ENCODE measurements around the gene ATRN.

ATRN gene

DNA sequence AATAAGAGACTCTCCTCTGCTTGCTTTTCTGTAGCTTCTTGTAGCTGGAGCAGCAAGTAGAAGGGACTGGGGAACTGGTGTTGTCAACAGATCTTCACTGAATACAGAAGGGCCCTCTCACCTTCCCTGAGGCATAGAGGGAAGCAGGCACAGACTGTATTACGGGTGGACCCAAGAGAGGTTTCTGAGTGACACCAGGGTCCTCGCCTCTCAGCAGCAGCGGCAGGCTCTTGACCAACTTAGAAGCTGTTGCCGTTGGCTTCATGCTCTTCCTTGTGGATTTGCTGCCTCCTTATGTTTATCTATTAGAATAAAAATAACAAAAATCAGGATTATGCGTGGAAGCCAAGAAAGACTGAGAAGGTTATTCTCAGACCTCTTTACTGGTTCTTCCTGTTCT is 160.7 kb downstream of the ATRN start:
- no peak for DNase-seq

DNA sequence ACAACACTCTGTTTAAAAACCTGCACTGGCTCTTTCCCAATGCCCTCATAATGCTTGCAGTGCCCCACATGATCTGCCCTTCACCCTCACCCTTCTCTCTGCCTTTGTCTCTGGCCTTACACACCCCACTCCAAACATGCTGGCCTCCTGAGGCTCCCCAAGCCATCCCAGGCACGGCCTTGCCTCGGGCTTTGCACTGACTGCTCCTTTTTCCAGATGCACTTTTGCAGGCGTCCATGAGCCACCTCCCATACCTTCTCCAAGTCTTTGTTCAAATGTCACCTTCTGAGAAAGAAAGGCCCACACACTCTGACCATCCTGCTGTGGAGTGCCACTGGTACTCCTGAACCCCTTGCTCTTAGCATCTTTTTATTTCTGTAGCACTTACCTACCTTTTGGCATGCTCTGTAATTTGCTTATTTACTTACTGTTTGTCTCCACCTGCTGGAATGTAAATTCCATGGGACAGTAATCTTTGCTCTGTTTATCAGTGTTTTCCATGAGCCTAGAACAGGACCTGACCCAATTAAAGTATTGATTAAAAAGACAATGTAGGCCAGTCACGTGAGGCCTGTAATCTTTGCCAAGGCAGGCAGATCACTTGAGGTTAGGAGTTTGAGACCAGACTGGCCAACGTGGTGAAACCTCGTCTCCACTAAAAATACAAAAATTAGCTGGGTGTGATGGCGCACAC is 161.6 kb downstream of the ATRN start:
- DNase-seq, result no peak

DNA sequence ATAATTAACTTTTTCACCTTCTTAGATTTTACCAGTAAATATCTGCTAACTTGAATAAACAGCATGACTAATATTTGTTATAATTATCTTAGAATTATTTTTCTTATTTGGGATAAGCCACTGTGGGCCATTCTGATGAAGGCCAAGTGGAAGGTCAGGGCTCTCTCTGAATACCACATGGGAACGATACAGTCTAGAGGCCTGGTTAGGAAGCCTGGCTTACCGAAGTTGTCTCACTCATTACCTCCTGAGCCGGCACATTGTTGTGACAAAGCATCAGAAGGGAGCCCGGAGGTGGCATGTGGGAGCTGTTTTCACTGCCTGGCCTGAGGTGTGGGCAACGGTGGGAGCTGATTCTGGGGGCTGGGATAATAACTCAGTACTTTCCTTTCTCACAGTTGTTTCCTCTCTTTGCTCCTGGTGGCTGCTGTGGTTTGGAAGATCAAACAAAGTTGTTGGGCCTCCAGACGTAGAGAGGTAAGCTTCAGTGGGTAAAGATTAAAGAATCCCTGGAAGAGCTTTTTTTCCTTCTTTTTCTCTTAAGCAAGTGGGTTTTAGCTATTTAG is 163.2 kb downstream of the ATRN start:
- no peak for DNase-seq

DNA sequence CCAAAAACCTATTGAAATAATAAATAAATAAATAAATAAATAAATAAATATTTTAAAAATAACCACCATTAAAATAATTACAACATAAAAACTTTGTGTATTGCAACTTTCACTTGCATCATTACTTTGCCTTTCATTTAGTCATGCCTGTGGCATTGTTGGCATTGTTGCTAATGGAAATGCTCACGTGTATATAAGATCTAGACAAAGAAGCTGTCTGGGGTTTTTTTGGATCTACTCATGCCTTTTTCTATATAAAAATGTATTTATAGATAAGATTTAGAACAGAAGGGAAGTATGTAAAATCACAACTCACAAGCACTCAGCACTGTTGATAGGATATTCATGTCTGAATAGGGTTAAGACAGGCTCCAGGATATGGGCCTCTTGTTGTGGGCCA is 164.5 kb downstream of the ATRN start:
- no peak for DNase-seq

DNA sequence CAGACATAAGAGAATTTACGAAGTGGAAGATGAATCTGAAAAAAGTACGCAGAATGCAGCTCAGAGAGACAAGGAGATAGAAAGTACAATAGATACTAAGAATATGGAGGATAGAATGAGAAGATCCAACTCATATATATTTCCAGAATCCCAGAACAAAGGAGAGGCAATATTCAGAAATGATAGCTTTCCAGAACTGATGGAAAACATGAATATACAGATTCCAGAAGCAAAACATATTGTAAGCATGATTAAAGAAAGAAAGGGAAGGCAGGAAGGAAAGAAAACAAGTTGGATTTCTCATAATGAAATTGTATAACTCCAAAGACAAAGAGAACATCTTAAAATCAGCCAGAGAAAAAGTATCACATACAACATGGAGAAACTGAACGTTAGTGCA is 169.4 kb downstream of the ATRN start:
- DNase-seq, result no peak

DNA sequence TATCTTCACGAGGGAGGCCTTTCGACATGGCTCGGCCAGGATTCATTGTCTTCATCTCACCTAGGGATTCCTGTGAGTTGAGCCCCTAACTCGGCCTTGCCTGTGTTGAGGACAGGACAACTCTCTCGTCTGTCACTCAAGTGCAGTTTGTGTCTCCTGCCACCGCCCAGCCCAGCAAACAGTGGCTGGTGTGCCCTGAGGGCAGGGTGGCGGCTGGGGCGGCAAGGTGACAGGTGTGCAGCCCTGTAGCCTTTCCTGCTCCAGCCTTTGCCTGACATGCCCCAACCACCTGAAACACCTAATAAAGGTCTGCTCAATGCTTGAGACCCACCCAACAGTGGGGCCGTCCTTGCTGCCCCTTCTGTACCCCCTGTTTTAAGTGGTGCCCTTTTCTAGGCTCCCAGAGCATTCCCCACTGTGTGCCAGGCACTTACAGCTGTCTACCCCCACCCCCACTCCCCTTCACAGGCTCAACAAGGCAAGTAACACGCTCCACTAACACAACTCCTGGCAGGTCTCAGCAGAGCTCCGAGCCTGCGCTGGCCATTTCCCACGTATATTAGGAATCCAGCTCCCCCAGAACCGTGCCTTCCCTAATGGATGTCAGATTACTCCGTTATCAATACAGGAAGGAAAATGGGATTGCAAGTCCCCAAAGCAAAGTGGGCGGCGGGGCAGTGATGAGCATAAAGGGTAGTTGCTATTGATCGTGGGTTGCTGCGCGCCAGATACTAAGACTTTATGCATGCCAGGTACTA is 174.7 kb downstream of the ATRN start:
- no peak for DNase-seq

DNA sequence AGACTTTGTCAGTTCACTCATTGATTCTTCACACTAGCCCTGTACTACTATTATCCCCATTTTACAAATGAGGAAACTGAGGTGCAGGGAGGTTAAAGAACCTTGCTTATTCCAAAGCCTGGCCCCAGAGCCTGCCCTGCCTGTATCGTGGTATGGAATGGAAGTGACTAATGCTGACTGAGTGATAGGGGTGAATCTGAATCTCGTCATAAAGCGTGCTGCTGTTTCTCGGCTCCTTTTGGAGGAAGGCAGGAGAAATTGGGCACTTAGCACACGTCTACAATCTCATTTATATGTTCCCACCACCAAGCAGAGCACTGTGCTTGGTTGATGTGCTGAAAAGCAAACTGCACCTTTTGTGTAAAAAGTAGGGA is 175.2 kb downstream of the ATRN start:
- no peak for DNase-seq

DNA sequence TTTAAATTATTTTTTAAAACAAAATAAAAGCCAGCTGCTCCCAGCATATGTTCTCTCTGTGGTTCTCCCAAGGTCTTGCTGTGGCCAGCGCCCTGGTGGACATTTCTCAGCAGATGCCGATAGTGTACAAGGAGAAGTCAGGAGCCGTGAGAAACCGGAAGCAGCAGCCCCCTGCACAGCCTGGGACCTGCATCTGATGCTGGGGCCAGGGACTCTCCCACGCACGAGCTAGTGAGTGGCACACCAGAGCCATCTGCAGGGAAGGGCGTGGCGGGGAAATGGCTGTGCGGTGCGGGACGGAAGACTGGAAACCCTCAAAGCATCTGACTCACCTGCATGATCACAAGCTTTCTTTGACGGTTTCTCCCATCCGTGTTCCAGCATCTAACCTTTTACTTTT is 175.8 kb downstream of the ATRN start:
- no peak for DNase-seq

DNA sequence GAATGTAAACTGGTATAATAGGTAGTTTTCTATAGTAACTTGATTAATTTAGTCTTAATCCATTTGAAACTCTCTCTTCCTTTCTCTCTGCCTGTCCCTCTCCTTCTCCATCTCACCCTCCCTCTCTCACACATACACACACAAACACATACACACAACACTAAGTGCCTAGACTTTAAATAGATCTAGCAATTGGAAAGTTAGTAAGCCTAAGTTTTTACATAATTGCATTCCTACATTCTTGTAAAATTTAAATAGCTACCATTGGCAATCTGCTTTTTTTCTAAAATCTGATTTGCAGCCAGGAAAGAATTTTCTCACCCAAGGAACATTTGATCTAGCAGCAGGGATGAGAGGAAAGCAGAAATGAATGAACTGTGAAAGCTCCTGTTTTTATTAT is 176.7 kb downstream of the ATRN start:
- DNase-seq, result no peak

DNA sequence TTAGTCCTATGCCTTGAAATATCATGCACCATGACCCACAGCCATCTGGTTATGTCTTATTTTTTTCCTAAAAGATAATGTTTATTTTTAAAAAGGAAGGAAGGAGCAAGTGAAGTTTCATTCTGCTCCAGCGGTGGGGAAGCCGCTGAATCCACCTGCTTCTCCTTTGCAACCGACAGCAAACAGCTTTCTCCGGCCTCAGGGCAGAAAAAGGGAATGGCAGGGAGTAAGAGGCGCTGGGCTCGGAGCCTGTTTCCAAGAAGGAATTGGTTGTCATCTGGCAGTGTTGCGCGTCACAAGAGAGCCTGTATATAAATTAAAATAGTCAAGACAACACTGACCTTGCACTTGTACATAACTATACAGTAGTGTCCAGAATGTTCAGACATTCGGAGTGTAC is 178.1 kb downstream of the ATRN start:
- no peak for DNase-seq

DNA sequence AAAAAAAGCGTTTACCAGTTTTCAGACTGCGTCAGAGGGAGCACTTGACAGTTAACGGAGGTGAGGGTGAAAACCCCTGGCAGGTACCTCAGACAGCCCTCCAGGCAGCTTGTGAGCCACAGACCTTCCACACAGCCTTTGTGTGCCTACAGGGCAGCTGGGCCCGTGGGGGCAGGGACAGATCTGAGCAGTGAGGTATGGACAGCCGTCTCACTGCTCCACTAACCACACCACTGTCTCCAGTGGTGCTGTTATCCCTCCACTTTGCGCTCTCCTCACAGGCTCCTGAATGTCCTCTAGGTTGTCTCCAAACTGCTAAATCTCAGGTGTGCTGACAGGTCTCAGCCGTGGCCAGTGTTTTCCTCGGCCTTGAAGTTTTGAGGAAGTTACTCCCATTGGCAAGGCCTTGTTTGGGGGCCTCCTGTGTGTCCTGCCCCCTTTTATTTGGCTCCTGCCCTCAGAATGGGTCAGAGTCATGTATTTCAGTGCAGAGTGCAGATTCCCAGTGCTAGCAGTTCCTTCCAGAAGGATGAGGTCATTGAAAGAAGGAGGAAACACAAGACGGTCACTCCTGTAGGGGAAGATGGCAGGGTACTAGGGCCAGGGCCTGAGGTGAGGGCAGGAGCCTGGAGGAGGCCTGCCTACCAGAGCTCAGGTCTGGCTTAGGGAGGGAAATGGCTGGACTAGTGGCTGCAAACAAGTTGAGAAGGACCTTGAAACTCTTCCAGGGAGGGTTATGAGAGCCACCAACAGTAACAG is 180.6 kb downstream of the ATRN start:
- DNase-seq, result no peak

DNA sequence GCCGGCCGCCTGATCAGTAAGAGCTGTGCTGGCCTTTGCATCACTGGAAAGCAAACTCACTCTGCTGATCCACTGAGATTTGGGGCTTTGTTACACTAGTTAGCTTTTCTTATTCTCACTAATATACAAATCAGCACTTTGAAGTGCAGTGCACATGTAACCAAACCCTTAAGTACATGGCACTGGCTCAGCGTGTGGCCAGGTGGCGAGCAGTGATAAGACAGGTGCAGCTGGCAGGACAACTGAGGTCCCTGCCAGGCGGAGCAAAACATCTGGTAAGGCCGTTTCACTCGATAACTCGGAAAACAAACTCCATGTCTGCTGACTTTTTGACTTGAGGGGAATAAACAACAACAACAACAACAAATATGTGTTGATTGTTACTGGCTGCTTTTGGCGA is 181.4 kb downstream of the ATRN start:
- DNase-seq, result no peak

DNA sequence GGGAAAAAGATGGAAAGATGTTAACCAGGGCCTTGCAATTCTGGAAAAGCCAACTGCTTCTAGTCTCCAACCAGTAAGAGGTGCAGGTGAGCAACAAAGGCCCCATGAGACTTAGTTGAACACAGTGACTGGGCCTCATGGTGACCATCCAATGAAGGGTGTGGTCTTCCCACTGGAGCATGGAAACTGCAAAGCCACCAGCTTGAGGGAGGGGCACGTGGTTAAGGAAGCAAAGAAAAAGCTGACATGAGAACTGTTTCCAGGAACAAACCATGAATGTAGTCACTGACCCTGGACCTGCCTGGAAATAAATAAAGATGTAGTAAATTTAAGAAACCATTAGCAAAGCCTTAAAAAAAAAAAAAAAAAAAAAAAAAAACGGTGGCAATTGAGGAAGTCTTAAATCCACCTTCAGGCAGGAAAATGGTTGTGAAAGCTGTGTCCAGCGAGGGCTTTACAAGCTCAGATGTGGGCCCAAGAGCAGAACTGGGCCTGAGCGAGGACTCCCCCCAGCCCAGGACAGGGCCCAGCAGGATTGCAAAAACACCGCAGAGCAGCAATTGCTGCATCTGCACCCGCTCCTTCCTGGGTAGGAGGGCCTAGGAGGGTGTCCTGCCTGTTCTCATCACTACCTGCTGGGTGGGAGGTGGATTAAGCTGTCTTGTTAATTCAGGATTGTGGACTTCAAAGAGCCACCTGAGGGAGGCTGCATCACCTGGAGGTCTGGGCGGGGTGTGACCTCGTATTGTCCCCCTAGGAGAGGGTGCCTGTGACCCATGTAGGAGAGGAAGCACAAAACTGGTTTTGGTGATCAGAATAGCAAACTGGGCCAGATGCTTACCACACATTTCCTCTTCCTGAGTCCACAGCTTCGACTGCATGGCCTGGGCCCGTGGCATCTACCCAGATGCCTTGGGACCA is 182.1 kb downstream of the ATRN start:
- DNase-seq, result no peak

DNA sequence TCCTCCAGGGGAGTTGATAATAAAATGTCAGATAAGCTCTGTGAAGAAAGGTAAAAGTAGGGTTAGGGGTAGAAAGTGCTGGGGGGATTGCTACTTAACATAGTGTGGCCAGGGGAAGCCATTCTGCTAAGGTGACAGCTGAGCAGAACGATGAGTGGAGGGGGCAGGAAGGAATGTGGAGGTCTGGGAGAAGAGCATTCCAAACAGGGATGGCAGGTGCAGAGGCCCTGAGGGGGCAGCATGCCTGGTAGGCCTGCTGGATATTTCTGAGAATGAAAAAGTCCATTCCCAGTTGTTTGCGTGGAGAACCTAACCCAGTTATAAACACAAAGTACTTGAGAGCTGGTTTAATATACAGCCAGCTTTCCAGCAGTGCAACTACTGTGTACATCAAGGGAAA is 183.1 kb downstream of the ATRN start:
- DNase-seq, result no peak

DNA sequence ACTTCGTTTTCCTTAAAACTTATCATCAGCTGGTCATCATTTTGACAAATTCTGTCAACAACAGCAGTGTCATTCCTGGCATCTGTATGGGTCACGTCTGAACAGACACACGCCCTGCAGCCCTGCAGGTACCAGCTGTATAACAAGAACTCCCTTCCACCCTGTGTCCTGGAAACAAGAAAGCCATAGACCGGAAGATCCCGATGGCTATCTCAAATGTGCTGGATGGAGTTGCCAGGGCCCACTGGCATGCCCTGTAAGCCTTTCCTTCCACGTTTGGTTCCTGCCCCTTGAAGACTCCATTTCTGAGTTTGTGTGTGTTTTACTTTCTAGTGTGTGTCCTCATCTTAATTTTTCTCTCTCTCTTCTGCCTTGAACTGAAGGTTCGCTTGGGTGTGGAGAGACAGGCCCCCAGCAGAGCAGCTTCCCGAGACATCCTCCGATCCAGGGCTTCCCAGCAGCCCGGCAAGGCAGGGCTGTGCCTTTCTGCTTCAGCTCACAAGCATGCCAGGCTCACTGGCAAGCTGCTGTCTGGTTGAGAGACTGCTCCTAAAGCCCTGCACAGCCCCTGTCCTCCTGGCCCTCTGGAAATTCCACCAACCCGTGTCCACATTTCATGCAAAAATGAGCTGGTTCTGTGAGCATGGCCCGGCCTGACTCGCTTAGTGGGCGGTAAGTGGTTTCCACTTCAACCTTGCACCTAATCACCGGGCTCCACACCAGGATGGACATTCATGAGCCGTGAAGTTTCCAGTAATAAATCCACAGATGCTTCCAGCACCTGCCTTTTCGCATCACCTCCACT is 183.7 kb downstream of the ATRN start:
- no peak for DNase-seq

DNA sequence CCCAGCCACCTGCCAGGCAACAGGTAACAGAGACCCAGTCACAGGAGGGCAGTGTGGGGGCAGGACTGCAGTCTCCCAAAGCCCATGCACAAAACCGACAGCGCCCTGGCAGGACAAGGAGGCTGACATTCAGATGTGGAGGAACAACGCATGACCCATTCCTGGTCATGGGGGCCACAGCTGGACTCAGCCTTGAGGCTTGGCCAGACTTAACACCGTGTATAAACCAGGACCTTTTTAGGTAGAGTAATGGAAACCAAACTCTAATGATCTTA is 184.2 kb downstream of the ATRN start:
- no peak for DNase-seq

DNA sequence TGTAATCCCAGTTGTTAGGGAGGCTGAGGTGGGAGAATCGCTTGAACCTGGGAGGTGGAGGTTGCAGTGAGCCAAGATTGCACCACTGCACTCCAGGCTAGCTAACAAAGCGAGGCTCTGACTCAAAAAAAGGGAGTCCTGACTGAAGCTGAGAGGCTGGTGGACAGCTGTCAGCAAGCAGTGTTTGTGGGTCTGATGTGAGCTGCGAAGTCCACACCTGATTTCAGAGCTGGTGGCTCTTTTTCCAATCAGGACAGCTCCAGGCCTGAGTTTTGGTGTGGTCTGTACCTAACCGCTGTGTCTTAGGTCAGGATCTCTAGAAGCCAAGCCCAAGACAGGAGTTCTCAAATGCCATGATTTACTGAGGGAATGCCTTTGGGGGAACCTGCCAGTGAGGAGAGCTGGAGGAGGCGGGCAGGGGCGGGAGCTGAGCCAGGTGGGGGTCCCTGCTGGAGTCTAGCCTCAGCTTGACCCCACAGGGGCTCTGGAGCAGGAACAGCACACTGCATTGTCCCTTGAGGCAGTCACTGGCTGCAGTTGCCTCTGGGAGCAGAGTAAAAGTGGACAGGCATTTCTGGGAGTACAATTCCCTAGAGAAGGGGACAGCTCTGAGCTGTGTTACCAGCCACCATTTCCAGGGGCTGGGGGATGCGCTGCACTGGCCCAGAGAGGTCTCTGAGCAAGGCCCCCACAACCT is 187.3 kb downstream of the ATRN start:
- no peak for DNase-seq

DNA sequence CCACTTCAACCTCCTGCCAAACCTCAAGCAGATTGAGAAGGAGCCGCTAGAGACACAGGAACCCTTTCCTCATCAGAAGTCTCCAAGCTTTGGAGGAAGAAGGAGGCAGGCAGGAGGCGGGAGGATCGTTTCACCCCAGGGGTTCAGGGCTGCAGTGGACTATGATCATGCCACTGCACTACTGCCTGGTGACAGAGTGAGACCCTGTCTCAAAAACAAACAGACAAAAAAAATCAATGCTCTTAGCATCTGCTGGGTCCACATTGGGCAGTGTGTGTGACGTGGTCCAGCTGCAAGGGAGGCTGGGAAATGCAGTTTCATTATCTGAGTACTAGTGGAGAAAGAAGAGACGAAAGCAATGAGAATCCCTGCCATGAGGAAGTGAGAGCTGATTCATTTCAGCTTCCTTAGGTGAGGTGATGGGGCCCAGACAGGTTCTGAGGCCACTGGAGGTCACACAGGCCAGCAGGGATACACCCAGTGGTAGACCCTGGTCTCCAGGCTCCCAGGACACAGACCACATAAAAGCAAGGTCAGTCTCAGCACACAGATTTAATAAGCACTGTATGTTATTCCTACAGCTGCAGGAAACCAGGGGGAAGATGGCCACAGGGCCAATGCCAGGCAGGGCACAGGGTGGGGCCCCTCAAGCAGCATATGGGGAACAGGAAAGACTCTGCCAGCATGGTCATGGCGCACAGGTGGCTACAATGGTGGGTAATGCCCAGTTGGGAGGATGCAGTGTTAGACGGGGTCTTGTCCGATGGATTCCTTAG is 188.1 kb downstream of the ATRN start:
- no peak for DNase-seq

DNA sequence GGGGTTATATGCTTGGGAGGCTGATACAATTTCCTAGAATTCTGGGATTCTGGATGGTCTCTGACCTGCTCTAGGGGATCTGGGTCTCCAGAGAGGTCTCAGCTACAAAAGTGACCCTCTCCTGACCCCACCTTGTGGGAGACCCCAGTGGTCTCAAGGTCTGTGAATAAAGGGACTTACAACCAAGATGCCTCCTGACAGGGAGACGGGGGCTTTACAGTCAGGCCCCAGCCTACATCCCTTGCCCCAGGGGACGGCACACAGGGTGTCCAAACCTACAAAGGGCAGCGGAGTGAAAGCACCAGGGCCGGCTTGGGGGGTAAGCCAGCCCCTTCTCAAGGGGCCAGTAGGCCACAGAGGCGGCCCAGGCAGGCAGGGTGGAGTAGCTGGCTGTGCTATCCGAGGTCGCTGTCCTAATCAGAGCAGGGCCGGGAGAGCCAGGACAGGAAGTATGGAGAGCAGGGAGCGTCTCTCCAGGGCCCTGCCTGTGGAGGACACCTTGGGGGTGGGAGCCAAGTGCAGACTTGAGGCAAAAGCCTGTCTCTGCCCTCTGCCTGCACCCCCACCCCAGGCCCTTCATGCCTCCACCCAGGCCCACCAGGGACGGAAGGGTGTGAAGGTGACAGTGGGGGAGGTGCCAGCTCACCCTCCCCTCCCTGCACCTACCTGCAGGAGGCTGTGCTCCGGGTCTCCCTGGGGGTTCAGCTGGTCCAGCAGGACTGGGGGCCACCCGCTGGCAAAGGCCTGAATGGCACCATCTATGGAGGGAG is 188.9 kb downstream of the ATRN start:
- no peak for DNase-seq
